ENCODE measurements around the gene EPRS1.
A peak's percentile ranks its signal among the peaks of the same experiment; 100 is the strongest.
"Not testable (repeated sequence)": the region's sequence is repeated elsewhere in the genome, so short reads cannot be mapped to it uniquely, and the experiment has no call there.

EPRS1 gene

DNA sequence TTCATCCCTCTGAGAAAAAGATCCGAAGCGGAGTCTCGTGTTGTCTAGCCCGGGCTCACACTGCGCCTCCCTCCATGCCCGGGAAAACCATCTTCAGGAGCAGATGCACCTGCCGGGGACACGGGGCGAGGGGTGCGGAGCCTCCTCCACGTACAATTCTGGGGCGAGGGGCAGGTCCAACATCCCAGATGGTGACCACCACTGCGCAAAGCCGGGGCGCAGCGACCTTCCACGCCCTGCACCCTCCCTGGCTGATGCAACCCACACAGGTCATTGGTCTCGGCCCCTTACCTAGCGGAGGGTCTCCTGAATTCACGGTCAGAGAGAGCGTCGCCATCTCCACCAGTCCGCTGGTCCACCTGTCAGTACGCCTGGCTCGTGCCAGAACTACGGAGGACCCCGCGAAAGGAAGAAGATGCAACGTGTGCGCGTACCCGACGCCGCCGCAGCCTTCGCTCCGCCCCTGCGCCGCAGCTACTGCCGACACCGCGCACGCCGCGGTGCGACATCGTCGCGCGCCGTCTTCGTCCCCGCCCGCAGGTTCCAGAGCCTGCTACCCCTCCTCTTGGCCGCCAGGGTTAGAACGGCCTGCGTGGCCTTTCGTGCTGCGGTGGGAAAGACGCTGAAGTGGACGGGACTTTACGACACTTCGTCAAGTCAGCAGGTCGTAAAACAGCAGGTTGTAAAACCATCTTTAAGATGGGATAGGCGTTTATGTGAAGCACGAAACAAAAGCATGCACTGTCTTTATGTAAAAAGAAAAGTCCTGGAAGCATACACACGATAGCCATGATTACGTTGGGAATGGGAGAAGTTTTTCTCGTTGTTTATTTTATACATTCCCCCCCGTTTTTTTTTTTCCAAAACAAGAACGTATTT lies at the start of gene EPRS1:
Gene EPRS1, minus strand, starts transcription at position 454 of the 879 bp plus-strand sequence. Its CDS starts 117 bp downstream, at position 337.
- DNase-seq (ENCODE audit: low read depth in 2 of 2): peak; percentile 86 to 88

DNA sequence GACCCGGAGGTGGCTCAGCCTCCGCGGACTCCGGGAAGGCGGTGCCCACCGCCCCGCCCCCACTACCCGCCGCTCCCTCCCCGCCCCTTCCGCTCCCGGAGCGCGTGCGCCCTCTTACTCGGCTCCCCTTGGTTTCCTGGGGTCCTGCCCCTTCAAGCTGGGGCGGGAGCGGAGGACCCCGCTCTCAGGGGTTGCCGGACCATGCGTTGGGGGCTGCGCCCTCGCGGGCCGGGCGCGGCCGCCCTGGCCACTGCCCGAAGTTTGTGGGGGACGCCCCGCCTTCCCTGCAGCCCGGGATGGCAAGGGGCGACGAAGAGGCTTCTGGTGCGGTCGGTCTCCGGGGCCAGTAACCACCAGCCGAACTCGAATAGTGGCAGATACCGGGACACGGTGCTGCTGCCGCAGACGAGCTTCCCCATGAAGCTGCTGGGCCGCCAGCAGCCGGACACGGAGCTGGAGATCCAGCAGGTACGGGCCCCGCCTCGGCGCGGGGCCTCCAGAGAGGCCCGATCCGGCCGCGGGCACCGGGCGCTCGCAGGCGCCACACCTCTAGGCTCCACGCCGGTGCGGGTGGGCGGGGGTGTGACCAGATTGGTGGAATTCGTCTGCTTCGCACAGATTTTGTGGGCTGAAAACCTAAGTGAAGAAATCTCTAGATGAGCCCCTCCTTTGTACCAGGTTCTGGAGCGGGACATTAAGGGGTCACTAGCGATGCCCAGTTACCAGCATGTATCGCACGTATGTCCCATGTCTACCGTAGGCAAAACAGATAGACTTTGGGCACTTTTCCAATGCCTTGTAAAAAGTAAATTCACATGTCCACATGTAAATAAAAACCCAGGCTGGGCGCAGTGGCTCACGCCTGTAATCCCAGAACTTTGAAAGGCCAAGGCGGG lies 48.0 kb upstream of the EPRS1 start, which contains the start of gene IARS2:
Gene IARS2, plus strand, starts transcription at position 117 of the 896 bp plus-strand sequence. Its CDS starts 85 bp downstream, at position 202.
- peak; percentile 90 to 95 for DNase-seq (ENCODE audit: low read depth in 2 of 2)

DNA sequence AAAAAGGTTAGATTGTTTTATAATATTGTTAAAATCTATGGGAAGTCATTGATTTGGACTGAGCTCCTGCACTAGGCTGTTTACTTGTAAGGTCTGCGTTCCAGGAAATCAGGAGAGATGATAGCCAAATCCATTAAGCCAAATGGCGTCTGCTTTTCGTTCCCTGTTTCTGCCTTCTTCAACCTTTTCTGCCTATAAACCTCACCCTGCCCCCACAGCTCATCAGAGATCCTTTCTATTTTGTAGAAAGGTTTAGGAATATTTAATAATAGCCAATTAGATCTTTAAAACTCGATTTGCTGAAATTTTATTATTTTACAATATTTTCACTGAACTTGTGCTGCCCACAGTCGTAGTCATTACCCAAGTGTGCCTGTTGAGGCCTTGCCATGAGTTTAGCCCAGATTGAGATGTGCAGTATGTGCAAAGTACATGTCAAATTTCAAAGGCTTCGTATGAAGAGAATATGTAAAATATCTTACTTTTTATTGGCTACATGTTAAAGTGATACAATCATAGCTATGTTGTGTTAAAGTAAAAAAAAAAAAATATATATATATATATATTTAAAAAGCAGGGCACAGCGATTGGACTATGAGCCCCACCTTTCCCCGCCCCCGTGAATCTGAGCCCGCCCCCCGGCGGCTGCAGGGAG lies 47.2 kb upstream of the EPRS1 start:
- DNase-seq (ENCODE audit: low read depth in 2 of 2): no peak

DNA sequence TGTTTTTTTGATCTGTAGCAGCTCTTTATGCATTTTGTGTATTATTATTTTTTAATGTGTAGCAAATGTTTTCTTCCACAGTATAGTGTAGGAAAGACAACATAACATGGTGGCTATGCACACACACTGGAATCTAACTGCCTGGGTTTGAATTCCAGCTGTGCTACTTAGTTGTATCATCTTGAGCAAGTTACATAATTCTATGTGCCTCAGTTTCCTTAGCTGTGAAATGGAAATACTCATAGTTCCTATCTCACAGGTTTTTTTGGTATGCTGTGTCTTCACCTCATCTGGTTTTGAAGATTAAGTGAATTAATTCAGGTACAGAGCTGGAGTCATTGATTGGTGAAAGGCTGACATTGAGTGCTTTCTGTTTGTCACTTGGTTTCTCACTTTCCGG lies 46.4 kb upstream of the EPRS1 start:
- DNase-seq (ENCODE audit: low read depth in 2 of 2): no peak

DNA sequence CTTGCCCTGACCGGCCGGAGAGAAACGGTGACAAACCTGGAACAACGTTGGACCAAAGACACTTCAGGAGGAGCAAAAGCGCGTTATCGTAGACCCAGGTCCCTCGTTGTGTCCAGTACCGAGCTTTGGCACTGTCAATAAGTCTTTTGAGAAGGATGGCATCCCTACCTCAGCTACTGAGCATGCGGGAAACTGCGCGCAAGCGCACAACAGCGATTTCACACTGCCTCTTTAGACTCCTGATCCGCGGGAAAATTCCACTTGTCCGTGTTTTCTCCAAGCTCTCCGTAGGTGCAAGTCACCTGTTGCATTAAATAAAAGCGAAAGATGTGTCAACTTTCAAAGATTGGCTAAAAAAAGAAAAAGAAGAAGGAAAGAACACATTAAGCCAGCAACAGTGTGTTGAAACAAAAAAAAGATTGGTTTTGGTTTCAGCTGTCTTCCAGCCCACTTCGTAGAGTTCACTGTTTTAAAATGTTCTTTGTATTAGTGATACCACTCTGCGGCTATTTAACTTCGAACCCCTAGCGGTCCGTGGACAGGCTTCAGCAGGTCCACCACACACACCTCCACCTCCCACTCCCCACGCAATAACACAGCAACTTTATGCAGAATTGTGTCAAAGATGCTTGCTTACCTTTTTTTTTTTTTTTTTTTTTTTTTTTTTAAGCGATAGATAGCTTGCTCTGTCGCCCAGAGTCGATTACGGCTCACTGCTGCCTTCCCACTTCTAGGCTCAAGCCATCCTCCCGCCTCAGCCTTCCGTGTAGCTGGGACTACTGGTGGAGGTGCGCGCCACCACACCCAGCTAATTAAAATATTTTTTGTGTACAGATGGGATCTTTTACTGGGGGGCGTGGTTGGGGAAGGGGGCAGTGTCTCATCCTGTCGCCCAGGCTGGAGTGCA lies 43.6 kb upstream of the EPRS1 start, which contains the start of gene BPNT1:
Gene BPNT1, minus strand, starts transcription at position 139 of the 907 bp plus-strand sequence. CDS start 9,942 bp downstream, outside the sequence.
- peak; percentile 93 to 100 for DNase-seq (ENCODE audit: low read depth in 2 of 2)

DNA sequence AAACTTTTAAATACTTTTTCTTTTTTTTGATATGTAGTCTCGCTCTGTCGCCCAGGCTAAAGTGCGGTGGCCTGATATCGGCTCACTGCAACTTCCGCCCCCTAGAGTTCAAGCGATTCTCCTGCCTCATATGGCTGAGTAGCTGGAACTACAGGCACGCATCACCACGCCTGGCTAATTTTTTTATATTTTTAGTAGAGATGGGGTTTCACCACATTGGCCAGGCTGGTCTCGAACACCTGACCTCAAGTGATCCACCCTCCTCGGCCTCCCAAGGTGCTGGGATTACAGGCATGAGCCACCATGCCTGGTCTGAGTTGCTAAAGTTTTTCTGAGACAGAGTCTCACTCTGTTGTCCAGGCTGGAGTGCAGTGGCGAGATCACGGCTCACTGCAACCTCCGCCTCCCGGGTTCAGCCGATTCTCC lies 40.0 kb upstream of the EPRS1 start:
- DNase-seq (ENCODE audit: low read depth in 2 of 2): not testable (repeated sequence)

DNA sequence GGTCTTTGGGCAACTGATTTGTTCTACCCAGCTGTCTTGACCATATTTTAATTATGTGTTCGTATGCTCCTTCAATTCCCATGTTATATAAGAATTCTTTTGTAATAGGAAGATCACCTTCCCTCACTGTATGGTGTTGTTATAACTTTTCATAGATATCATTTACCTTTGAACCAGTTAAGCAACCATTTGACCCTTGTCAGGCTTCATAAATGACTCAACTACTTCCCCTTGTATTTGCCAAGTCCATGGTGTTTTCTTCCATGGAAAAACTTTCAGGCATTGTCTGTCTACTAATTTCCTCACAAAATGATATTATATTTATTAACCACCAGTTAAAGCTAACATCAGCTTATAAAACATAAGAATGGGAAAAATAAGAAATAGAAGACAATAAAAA lies 38.2 kb upstream of the EPRS1 start:
- no peak for DNase-seq (ENCODE audit: low read depth in 2 of 2)

DNA sequence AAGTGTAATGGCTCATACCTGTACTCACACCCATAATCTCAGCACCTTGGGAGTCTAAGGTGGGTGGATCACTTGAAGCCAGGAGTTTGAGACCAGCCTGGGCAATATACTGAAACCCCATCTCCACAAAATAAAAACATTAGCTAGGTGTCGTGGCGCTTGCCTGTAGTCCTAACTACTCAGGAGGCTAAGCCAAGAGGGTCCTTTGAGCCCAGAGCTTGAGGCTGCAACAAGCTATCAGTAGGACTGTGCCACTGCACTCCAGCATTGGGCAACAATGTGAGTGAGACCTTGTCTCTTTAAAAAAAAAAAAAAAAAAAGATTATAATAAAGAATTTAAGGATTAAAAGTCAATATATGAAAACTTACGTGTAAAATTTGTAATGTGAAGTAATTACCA lies 31.6 kb upstream of the EPRS1 start:
- no peak for DNase-seq (ENCODE audit: low read depth in 2 of 2)

DNA sequence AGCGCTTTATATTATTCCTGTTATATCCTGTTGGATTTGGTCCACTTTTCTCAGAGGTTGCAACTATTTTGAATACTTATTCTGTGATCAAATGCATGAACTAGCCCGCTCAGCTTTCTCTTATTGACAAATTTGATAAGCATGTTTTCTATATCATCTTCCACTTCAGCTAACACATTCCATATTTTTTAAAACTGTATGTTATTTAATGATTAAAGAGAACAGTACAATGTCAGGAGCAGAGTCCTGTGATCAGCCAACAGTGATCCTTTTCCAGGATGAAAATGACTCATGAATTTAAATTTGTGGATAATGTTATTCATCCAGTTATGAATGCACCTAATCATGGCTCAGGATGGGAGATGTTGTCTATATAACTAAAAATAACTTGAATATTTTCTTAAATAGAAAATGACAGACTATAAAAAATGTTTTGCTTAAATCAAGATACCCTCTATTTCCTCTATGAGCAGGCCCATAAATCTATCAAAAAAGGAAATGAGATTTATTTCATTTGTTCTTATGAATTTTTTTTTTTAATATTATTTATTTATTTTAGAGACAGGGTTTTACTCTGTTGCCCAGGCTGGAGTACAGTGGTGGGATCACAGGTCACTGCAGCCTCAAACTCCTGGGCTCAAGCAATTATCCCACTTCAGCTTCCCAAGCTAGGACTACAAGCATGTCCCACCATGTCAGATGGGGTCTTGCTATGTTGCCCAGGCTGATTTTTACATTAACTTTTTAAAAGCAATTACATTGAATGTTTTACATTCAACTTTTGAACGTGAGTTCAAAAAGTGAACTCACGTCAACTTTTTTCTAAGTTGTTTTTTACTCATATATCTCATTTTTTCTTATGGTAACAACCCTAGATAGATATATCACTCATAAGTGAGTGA lies 30.8 kb upstream of the EPRS1 start:
- DNase-seq (ENCODE audit: low read depth in 2 of 2): no peak

DNA sequence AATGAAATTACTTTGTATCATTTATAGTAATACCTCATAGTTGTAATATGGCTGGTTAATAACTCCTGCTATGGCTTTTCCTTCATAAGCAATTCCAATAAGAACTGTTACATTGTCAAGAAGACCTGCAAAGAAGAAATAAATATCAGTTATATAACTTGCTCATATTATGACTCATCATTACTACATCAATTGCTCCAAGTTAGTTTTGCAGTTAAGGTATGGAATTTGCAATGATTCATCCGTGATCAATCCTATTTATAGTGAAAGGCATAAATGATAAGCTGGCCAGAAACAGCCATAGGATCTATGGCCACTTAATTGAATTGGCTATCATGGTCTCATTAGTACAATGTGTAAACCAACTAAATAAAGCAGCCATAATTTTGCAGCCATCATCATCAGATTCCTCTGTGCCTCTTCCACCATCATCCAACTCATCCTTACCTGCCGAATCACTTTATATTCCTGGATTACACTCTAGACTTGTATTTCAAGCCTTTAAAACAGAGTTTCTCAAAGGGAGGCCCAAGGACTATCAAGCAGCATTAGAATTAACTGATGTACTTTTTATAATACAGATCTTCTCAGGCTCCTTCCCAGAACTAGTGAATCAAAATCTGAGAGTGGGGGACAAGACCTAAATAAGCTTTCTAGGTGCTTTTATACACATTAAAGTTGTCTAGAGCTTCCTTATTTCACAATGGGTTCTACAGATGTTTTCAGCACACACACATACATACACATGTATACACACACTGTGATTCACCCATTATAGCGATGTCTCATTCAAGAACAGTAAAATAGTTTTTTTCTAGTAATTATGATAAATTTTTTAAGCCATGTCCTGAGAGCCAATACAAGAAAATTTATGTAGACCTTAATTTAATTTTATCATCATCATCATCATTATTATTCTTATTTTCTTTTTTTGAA lies 21.2 kb upstream of the EPRS1 start:
- DNase-seq (ENCODE audit: low read depth in 2 of 2): no peak

DNA sequence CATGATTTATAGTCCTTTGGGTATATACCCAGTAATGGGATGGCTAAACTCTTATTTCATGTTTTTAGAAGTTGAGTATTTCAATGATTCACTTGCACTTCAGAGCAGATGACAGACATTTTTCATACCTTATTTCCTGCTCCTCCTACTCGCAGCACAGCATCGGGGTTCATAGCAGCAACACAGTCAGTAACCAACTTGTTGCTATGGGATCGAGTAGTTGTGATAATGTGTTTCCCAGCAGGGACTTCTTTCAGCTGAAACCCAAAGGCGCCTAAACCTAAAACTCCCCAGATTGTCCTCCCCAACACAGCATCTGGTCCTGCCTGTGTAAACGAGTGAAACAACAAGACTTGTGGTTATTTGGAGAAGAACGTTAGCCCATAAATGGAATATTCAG lies 16.3 kb upstream of the EPRS1 start:
- no peak for DNase-seq (ENCODE audit: low read depth in 2 of 2)

DNA sequence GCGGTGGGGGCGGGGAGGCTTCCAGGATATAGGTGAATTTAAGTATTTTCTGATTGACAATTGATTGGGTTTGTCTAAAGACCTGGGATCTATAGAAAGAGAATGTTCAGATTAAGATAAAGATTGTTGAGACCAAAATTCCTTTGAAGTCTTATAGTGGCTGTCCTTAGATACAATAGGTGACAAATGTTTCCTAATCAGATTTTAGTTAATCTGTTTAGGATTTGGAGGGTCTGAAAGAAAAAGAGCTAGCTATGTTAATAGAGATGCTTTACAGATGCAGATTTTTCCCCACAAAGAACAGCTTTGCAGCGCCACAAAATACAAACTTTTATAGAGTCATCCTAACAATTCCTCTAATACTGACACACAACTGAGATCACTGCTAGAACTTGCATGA lies 14.6 kb upstream of the EPRS1 start:
- DNase-seq (ENCODE audit: low read depth in 2 of 2): no peak

DNA sequence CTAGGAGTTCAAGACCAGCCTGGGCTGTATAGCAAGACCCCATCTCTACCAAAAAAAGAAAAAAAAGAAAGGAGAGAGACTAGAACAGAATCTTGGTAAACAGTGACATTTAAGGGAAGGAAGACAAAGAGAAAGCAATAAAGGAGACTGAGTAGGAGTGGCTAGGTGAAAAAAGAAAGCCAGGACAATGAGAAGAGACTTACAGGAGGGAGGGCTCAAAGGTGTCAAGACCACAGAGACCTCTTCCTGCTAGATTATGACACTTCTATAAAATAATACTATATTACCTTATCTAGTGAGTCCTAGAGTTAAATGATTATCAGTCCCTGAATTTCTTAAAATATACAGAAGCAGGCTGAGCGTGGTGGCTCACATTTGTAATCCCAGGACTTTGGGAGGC lies 10.1 kb upstream of the EPRS1 start:
- DNase-seq (ENCODE audit: low read depth in 2 of 2): no peak

DNA sequence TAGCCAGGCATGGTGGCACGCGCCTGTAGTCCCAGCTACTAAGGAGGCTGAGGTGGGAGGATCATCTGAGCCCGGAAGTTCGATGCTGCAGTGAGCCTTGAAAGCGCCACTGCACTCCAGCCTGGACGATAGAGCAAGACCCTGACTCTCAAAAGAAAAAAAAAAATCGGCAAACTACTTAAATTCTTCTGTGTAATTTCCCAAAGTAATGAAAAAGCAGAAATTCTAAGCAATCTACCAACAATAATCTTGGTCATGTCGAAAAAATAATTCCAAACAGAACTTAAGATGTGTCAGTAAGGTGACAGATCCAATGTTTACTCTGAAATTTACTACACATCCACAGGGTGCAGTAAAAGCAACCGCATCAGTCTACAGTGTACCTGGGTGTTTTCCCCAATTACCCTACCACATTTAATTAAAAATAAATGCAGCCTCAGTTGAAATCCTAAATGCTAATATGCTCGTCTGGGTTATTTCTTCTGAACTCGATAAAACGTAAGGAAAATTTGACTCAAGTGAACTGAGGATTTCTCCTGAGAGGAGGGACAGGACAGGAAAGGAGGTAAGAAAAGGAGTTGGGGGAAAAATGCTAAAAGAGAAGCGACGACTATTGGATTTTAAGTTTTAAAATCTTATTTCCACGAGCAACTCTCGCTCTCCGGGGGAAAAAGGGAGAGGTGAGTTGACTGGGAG lies 801 bp downstream of the EPRS1 start:
- no peak for DNase-seq (ENCODE audit: low read depth in 2 of 2)

DNA sequence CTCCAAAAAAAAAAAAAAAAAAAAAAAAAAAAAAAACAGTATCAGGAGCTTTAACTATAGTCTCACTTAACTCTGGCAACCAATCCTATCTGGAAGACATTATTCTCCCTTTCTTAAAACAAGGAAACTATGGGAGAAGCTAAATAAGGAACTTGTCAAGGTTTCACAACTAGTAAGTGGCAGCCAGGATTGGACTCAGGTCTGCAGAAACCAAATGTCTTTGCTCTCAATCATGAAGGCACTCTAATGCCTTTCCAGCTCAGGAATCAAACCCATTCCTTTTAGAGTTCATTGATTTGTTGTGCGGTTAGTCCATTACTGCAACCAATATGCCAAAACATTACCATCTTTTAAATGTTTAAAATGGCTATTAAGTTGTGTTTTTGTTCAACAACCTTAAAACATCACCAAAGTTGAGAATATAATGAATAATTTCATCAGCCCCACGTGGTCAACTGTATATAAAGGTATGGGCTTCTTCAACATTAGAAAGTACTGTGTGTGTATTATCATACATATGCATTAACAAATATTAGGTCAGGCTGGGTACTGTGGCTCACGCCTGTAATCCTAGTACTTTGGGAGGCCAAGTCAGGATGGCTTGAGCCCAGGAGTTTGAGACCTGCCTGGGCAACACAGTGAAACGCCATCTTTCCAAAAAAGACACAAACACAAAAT lies 1.5 kb downstream of the EPRS1 start:
- no peak for DNase-seq (ENCODE audit: low read depth in 2 of 2)

DNA sequence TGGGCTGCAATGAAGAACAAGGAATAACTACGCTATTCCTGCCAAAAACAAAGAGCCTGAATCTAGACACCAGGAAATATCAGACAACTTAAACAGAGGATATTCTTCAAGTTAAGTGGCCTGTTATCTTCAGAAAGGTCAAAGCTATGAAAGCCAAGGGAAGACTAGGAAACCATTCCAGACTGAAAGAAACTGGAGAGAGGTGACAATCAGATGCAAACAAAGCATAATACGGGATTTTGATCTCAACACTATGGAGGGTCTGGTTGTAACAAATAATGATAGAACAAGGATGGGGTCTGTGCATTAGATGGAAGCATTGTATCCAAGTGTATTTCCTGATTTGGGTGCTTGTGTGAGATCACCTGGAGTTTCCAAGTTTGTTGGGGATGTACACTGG lies 2.7 kb downstream of the EPRS1 start:
- DNase-seq (ENCODE audit: low read depth in 2 of 2): no peak

DNA sequence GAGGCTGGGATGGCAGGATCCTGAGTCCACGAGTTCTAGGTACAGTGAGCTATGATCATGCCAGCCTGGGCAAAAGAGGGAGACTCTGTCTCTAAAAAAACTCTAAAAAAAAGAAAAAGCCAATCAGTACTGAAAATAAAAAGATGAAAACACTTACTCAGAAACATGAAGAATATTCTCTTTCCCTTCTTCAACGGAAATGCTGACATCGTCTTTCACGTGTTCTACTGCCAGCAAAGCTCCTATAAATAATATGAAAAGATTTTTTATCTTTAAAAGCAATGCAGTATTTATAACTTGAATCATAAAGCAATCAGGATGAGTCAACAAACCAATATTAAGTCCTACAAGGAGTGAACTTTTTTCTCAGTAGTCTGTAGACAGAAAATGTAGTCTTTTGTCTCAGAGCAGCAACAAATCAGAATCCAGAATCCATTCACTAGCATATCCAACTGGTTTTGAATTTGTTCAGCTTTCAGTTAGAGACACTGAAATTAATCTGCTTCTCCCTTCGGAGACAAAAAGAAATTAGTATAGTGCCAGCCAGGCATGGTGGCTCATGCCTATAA lies 6.2 kb downstream of the EPRS1 start:
- DNase-seq (ENCODE audit: low read depth in 2 of 2): no peak

Data from stimulated activated CD4-positive, alpha-beta T cell treated with anti-CD3 and anti-CD28 coated beads, Interleukin-1b, Interleukin-23, amount 100 ng/mL, for 4 hours (primary cell).